HAP-1 (cell line): ENCODE data around the gene HRAS.
A peak's percentile ranks its signal among the peaks of the same experiment; 100 is the strongest.

Experiments
- DNase-seq, 2 experiments: peaks; one replicate each; pipeline ENCODE4 v3.0.0-alpha.2; 2016 to 2020; ENCODE audit warnings: low spot score in 2 of 2
- H3K27me3 ChIP-seq: fragments of 250-450 bp; sonication (Bioruptor Pico); 2 replicates; pipeline ENCODE4 v1.5.1; 2020; ENCODE audit warnings: low read depth, mild to moderate bottlenecking, moderate library complexity
- H3K36me3 ChIP-seq: fragments of 250-450 bp; sonication (Bioruptor Pico); replicated peaks from 2 replicates; pipeline ENCODE4 v1.5.1; 2020; ENCODE audit warnings: mild to moderate bottlenecking
- H3K4me1 ChIP-seq: fragments of 250-450 bp; sonication (Bioruptor Pico); 2 replicates; pipeline ENCODE4 v1.5.1; 2020; ENCODE audit warnings: mild to moderate bottlenecking
- H3K4me3 ChIP-seq: fragments of 250-450 bp; sonication (Bioruptor Pico); 2 replicates; pipeline ENCODE4 v1.5.1; 2020; ENCODE audit warnings: mild to moderate bottlenecking, moderate library complexity
- H3K9me3 ChIP-seq: fragments of 250-450 bp; sonication (Bioruptor Pico); 2 replicates; pipeline ENCODE4 v1.5.1; 2020; ENCODE audit warnings: mild to moderate bottlenecking, moderate library complexity
- in situ Hi-C: fragments of 300-500 bp; cut with MboI; formaldehyde crosslinking; loops from 3 replicates; pipeline ENCODE4 v1.14.3; 2020; ENCODE audit warnings: low sequenced_read_pairs, inconsistent platforms, mixed read lengths

The HRAS gene

DNA sequence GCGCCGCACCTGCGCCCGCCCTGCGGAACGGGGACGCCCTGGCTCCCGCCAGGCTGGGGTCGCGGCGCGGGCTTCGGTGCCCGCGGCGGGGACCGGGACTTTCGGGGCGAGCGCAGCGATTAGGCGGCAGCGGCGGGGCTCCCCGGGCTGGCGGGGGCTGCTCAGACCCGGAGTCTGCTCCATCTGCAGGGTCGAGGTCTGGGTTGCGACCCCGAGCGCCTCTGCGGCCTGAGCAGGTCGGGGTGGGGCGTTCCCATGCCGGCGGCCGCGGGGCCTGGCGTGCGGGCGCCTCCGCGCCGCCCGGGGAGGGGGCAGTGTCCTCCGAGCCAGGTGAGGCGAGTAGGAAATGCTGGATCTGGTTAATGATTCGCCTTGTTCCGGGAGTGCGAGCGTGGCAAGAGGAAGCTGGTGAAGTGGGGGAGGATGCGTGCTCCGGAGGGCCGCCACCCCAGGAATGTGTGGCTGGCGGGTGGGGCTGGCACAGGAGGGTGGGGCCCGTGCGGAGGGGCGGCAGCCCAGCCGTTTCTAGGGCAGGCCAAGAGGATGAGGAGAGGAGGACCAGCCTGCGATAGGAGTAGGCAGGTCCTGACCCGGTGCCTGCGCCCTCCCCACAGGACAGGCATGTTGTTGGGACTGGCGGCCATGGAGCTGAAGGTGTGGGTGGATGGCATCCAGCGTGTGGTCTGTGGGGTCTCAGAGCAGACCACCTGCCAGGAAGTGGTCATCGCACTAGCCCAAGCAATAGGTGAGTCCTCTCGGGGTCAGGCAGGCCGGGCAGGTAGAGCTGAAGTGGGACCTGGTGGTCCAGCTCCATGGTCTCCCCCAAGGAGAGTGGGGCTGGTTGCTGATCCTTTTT, 26.0 kb upstream of the HRAS start:
- Histone ChIP-seq H3K36me3 (peaks cover 3% of the 10 kb centered on the region; the same call in 1 of the 2 replicates), H3K27me3 (no peaks in the 10 kb centered on the region), H3K9me3 (no peaks in the 10 kb centered on the region), H3K4me1 (peaks cover 12% of the 10 kb centered on the region), H3K4me3 (peak overlapping the region; percentile 46)
- DNase-seq, result peak in 1 of 2 experiments; percentile 53
- in situ Hi-C loops, result loop anchor here (25.0 kb wide), 1 partner anchor 201 kb away; no protein-coding TSS in a partner anchor

DNA sequence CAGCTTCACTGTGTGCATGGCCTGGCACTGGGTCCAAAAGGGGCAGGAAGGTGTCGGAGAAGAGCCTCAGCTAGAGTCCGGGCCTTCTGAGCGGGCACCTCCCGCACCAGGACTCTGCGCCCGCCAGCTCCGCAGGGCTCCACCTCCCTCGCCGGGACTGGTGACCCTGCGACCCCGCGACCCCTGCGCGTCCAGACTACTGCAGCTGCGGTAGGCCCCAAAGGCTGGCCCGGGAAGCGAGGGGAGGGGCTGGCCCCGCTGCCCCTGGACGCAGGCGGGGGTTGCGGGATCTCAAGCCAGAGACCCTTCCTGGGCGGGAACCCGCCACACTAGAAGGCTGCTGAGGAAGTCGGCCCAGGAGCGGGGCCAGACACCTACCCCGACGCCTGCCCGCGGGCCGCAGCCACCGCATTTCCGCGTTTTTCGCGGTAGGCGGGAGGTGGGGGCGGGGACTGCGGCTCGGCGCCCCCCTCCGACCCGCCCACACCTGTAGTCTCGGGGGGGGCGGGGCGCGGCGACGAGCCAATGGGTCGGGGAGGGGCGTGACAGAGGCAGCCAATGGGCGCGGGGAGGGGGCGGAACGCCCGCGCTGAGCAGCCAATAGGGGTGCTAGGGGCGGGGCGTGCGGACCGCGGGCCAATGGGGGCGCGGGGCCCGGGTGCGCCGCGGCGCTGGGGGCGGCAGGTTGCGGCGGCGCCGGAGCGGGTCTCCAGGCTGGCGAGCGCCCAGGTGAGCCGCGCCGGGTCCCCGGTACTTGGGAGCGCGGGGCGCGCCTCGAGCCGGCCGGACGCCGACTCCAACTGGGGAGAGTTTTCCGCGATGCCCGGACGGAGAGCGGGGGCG, 25.1 kb upstream of the HRAS start, which contains the start of the genes LMNTD2 and RASSF7:
Gene LMNTD2 (minus strand): TSS at position 434 of the 843 bp plus-strand sequence. CDS start 22 bp downstream, at position 412.
Gene RASSF7 (plus strand): TSS at position 666 of the 843 bp plus-strand sequence. CDS start 799 bp downstream, outside the sequence.
- Histone ChIP-seq H3K9me3 (no peaks in the 10 kb centered on the region), H3K4me3 (peak within 1 kb of the TSS; percentile 46), H3K36me3 (peaks cover 3% of the 10 kb centered on the region; the same call in 1 of the 2 replicates), H3K4me1 (peaks cover 12% of the 10 kb centered on the region), H3K27me3 (no peaks in the 10 kb centered on the region)
- in situ Hi-C loops, result loop anchor here (25.0 kb wide), 1 partner anchor 202 kb away; no protein-coding TSS in a partner anchor
- DNase-seq, result peak; percentile 85 to 97

- Histone ChIP-seq H3K9me3 (no peaks in the 10 kb centered on the region), H3K4me3 (peak overlapping the region; percentile 46)
- DNase-seq, result no peak
Observed at GRCh38 chr11:559712-560304, 24.4 kb upstream of the HRAS start.

DNA sequence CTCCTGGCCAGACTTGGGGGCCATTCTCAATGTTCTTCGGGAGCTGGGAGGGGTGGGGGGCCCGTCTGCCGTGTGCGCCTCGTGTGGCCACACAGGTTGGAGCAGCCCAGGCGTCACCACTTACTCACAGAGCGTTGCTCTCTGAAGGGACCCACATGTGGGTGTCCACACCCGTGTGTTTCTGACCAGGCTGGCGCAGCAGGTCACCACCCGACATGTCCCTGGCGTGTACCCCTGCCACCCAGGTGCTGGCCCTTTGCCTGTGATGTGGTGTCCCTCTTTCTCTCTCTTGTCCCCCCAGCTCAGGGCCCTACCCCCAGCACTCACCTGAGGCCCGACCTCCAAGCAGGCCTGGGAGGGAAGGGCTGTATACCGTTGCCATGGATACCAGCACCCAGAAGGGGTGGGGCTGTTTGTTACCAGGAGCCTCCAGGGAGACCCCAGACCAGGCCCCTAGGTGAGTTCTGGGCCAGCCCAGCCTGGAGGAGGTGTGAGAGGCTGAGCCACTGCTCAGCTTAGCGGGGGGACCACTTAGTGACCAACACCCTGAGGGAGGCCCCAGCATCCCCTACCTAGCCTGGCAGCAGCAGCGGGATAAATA, 23.7 kb upstream of the HRAS start:
- Histone ChIP-seq H3K9me3 (no peaks in the 10 kb centered on the region), H3K4me3 (no peak overlapping the region), H3K27me3 (no peaks in the 10 kb centered on the region), H3K4me1 (peaks cover 17% of the 10 kb centered on the region), H3K36me3 (peaks cover 3% of the 10 kb centered on the region; the same call in 1 of the 2 replicates)
- in situ Hi-C loops, result loop anchor here (25.0 kb wide), 1 partner anchor 203 kb away; no protein-coding TSS in a partner anchor
- no peak for DNase-seq

More at GRCh38 chr11:559712-560304, 24.4 kb upstream of the HRAS start:
- Histone ChIP-seq H3K27me3 (no peaks in the 10 kb centered on the region), H3K36me3 (peaks cover 3% of the 10 kb centered on the region; the same call in 1 of the 2 replicates), H3K4me1 (peaks cover 12% of the 10 kb centered on the region)
- in situ Hi-C loops, result loop anchor here (25.0 kb wide), 1 partner anchor 202 kb away; no protein-coding TSS in a partner anchor

GRCh38 chr11:558503-558902, 23.1 kb upstream of the HRAS start:
- Histone ChIP-seq H3K36me3 (no peaks in the 10 kb centered on the region; the same call in 1 of the 2 replicates), H3K27me3 (no peaks in the 10 kb centered on the region), H3K4me1 (peaks cover 17% of the 10 kb centered on the region), H3K4me3 (no peak overlapping the region), H3K9me3 (no peaks in the 10 kb centered on the region)
- in situ Hi-C loops, result loop anchor here (25.0 kb wide), 1 partner anchor 204 kb away; no protein-coding TSS in a partner anchor
- no peak for DNase-seq

- in situ Hi-C loops, result loop anchor here (25.0 kb wide), 1 partner anchor 205 kb away; no protein-coding TSS in a partner anchor
Observed at GRCh38 chr11:557328-558132, 22.2 kb upstream of the HRAS start.

DNA sequence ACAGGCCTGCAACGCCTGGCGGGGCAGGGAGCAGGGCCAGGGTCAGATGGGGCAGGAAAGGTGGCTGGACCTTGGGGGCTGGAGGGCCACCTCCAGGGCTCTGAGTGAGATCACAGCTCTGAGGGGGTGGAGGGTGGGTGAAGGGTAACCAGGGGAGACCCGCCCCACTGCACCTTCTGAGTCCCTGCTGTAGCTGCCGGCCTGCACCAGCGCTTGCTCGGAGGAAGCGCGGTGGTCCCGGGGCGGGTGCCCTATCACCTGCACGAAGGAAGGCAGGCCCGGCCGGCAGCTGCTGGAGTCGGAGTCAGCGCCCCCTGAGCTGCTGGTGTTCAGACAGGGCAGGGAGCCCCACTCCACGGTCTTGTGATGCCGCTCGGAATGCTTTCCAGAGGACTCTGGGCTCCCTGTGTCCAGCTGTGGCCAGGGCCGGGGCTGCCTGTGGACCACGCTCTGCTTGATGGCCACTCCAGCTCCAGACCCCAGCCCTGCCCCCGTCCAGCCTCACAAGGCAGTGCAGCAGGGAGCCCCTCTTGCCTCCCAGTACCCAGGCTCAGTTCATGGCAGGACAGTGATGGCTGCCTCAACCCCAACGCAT, 21.4 kb upstream of the HRAS start:
- H3K4me1 ChIP-seq, result peaks cover 15% of the 10 kb centered on the region
- no peak for DNase-seq
- no peaks in the 10 kb centered on the region for H3K27me3 ChIP-seq
- no peaks in the 10 kb centered on the region for H3K36me3 ChIP-seq
- in situ Hi-C loops, result loop anchor here (25.0 kb wide), 1 partner anchor 206 kb away; no protein-coding TSS in a partner anchor
- H3K9me3 ChIP-seq, result no peaks in the 10 kb centered on the region
- no peak overlapping the region for H3K4me3 ChIP-seq

More at GRCh38 chr11:557328-558132, 22.2 kb upstream of the HRAS start:
- H3K27me3 ChIP-seq, result no peaks in the 10 kb centered on the region
- H3K4me3 ChIP-seq, result no peak overlapping the region
- peaks cover 17% of the 10 kb centered on the region for H3K4me1 ChIP-seq
- no peaks in the 10 kb centered on the region for H3K36me3 ChIP-seq
- DNase-seq, result no peak
- no peaks in the 10 kb centered on the region for H3K9me3 ChIP-seq

DNA sequence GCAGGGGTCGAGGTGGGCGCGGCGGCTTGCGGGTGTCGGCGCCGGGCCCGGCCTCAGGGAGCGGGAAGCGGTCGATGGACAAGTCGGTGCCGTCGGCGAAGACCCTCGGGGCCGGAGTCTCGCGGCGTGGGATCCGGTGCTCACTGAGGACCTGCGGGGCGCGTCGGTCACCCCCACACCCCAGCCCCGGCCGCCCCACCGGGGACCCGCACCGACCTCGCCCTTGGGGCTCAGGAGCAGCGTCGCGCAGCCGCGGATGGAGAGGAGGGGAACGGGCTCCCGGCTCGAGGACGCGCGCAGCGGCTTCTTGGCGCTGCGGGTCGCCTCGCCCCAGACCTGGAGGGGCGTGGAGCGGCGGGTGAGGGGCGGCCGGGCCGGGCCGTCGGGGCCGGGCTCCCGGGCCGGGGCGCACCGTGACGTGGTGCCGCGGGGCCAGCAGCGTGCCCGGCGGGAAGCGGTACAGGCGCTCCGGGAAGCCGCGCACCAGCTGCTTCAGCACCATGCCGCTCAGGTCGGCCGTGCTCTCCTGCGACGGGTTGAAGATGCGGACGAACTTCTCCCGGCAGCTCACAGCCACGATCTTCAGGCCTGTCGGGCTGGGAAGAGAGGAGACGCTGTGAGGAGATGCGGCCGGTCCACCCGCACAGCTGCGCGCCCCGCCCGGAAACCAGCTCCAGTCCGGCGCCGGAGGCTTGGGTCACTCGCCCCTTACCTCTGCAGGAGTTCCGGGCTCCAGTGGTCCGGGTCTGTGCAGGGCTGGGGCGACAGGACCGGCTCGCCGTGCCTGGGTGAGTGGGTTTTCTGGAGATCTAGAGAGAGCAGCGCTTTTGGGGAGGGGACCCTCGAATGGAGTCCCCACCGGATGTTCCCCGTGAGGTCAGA, 20.6 kb upstream of the HRAS start:
- in situ Hi-C loops, result loop anchor here (25.0 kb wide), 1 partner anchor 206 kb away; no protein-coding TSS in a partner anchor
- no peaks in the 10 kb centered on the region for H3K27me3 ChIP-seq
- H3K4me3 ChIP-seq, result 0 out of 2 replicates have a peak overlapping the region, but pooled peaks have one; percentile 49

GRCh38 chr11:555227-555779, 19.9 kb upstream of the HRAS start:
- Histone ChIP-seq H3K4me3 (peak overlapping the region; percentile 49), H3K9me3 (no peaks in the 10 kb centered on the region), H3K27me3 (no peaks in the 10 kb centered on the region), H3K4me1 (peaks cover 10% of the 10 kb centered on the region), H3K36me3 (no peaks in the 10 kb centered on the region)
- in situ Hi-C loops, result loop anchor here (25.0 kb wide), 1 partner anchor 207 kb away; no protein-coding TSS in a partner anchor
- peak in 1 of 2 experiments; percentile 70 for DNase-seq

More for the DNA sequence above, 20.6 kb upstream of the HRAS start:
- Histone ChIP-seq H3K9me3 (no peaks in the 10 kb centered on the region), H3K36me3 (no peaks in the 10 kb centered on the region), H3K4me1 (peaks cover 12% of the 10 kb centered on the region)
- no peak for DNase-seq

GRCh38 chr11:554428-555226, 19.3 kb upstream of the HRAS start:
- in situ Hi-C loops, result loop anchor here (25.0 kb wide), 1 partner anchor 208 kb away; no protein-coding TSS in a partner anchor
- Histone ChIP-seq H3K27me3 (no peaks in the 10 kb centered on the region), H3K4me1 (peaks cover 4% of the 10 kb centered on the region; the same call in 1 of the 2 replicates), H3K9me3 (no peaks in the 10 kb centered on the region), H3K36me3 (no peaks in the 10 kb centered on the region), H3K4me3 (peak overlapping the region; percentile 49)
- DNase-seq, result peak; percentile 77 to 91
